ENCODE data around the gene ZBTB7B.
A peak's percentile ranks its signal among the peaks of the same experiment; 100 is the strongest.

ZBTB7B gene

GRCh38 chr1:155026588-155026987, 24.0 kb downstream of the ZBTB7B start:
- POLR2A ChIA-PET, result no interaction called here
- no peak overlapping the region for H3K4me3 ChIP-seq (ENCODE audit: control insufficient read depth in 1 of 7, extremely low read depth in 1 of 7, insufficient read depth in 4 of 7, low read depth in 2 of 7, low read length in 6 of 7)
- no peak overlapping the region for H3K27ac ChIP-seq (ENCODE audit: insufficient read depth in 1 of 2, low read depth in 1 of 2, low read length in 2 of 2, poor library complexity in 1 of 2, severe bottlenecking in 2 of 2)
- H3K4me1 ChIP-seq (ENCODE audit: control extremely low read depth in 1 of 4, control insufficient read depth in 4 of 4, insufficient read depth in 4 of 4, low read length in 3 of 4), result peaks cover 0 to 4% (median 0%) of the 10 kb centered on the region in 4 experiments
- CTCF ChIA-PET, result interaction anchor here (0.9 to 1.4 kb wide), 2 partner anchors 9 to 44 kb away, joined by 5 read pairs; no protein-coding TSS in a partner anchor
- H3K36me3 ChIP-seq (ENCODE audit: control insufficient read depth in 4 of 4, insufficient read depth in 4 of 4, low read length in 3 of 4), result no peaks in the 10 kb centered on the region
- WGBS (ENCODE audit: insufficient coverage), result 94% methylated on average over 6 of the region's 6 CpGs
- no peaks in the 10 kb centered on the region for H3K27me3 ChIP-seq (replicated peaks in 2 of 5; ENCODE audit: control insufficient read depth in 4 of 5, insufficient read depth in 5 of 5, low read length in 4 of 5)
- DNase-seq, result peak in 1 of 3 donors; percentile 21
- no peaks in the 10 kb centered on the region for H3K9me3 ChIP-seq (ENCODE audit: control extremely low read depth in 1 of 5, control insufficient read depth in 4 of 5, insufficient read depth in 2 of 5, low read depth in 1 of 5, low read length in 4 of 5)

GRCh38 chr1:155029513-155030242, 27.1 kb downstream of the ZBTB7B start:
- no peaks in the 10 kb centered on the region for H3K9me3 ChIP-seq (ENCODE audit: control extremely low read depth in 1 of 5, control insufficient read depth in 4 of 5, insufficient read depth in 2 of 5, low read depth in 1 of 5, low read length in 4 of 5)
- ChIA-PET POLR2A (no interaction called here), CTCF (interaction anchor here (1.2 to 4.7 kb wide), 4 partner anchors 9 to 15 kb away, joined by 3 to 29 read pairs (median 6); no protein-coding TSS in a partner anchor)
- DNase-seq, result no peak
- H3K4me3 ChIP-seq (ENCODE audit: control insufficient read depth in 1 of 7, extremely low read depth in 1 of 7, insufficient read depth in 4 of 7, low read depth in 2 of 7, low read length in 6 of 7), result no peak overlapping the region
- no peak overlapping the region for H3K27ac ChIP-seq (ENCODE audit: insufficient read depth in 1 of 2, low read depth in 1 of 2, low read length in 2 of 2, poor library complexity in 1 of 2, severe bottlenecking in 2 of 2)
- WGBS (ENCODE audit: insufficient coverage), result 94% methylated on average over 15 of the region's 16 CpGs
- no peaks in the 10 kb centered on the region for H3K36me3 ChIP-seq (ENCODE audit: control insufficient read depth in 4 of 4, insufficient read depth in 4 of 4, low read length in 3 of 4)
- H3K27me3 ChIP-seq (replicated peaks in 2 of 5; ENCODE audit: control insufficient read depth in 4 of 5, insufficient read depth in 5 of 5, low read length in 4 of 5), result no peaks in the 10 kb centered on the region
- peaks cover 0 to 1% (median 0%) of the 10 kb centered on the region in 4 experiments for H3K4me1 ChIP-seq (ENCODE audit: control extremely low read depth in 1 of 4, control insufficient read depth in 4 of 4, insufficient read depth in 4 of 4, low read length in 3 of 4)

DNA sequence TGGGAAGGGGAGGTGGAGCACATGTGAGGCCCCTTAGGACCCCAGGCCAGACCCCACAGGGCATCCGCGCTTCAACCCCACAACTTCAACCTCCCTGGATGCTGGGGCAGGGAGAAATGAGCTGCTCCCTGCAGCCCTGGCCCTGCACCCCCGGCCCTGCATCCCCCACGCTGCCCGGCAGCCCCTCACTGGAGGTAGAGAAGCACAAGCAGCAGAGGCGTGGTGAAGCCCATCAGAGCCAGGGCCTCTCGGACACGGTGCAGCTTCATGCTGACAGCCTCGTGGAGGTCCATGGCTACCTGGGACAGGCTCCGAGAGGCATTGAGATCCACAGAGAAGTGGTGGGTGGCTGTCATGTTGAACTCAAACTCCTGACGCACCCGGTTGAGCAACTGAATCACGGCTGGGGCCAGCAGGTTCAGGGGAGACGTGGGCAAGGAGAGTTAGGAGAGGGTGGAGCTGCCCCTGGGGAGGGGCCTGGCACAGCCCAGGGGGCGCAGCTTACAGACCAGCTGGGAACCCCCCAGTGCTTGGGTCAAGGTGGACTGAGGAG, 27.7 kb downstream of the ZBTB7B start:
- H3K36me3 ChIP-seq (ENCODE audit: control insufficient read depth in 4 of 4, insufficient read depth in 4 of 4, low read length in 3 of 4), result no peaks in the 10 kb centered on the region
- no peaks in the 10 kb centered on the region for H3K27me3 ChIP-seq (replicated peaks in 2 of 5; ENCODE audit: control insufficient read depth in 4 of 5, insufficient read depth in 5 of 5, low read length in 4 of 5)
- no peak overlapping the region for H3K4me3 ChIP-seq (ENCODE audit: control insufficient read depth in 1 of 7, extremely low read depth in 1 of 7, insufficient read depth in 4 of 7, low read depth in 2 of 7, low read length in 6 of 7)
- 96% methylated on average over 11 of the region's 15 CpGs for WGBS (ENCODE audit: insufficient coverage)
- H3K27ac ChIP-seq (ENCODE audit: insufficient read depth in 1 of 2, low read depth in 1 of 2, low read length in 2 of 2, poor library complexity in 1 of 2, severe bottlenecking in 2 of 2), result no peak overlapping the region
- ChIA-PET POLR2A (no interaction called here), CTCF (interaction anchor here (1.4 to 4.7 kb wide), 3 partner anchors 11 to 14 kb away, joined by 4 to 29 read pairs (median 9); no protein-coding TSS in a partner anchor)
- H3K4me1 ChIP-seq (ENCODE audit: control extremely low read depth in 1 of 4, control insufficient read depth in 4 of 4, insufficient read depth in 4 of 4, low read length in 3 of 4), result peaks cover 0 to 1% (median 0%) of the 10 kb centered on the region in 4 experiments
- DNase-seq, result no peak
- no peaks in the 10 kb centered on the region for H3K9me3 ChIP-seq (ENCODE audit: control extremely low read depth in 1 of 5, control insufficient read depth in 4 of 5, insufficient read depth in 2 of 5, low read depth in 1 of 5, low read length in 4 of 5)

DNA sequence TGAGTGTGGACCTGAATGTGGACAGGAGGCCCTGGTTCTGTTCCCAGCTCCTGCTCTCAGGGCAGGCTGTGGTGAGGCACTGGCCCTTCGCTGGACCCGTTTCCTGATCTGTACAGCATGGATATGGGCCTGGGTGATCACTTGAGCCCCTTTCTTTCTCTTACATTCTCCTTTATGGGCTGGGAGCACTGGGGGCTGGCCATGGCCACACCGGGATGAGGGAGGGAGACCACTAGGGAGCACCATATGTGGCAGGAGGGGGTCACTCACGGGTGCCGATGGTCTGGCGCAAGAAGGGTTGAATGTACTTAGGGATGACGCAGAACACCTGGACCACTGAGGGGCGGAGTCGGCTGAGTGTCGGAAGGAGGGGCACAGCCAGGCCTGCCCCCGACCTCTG, 28.3 kb downstream of the ZBTB7B start:
- POLR2A ChIA-PET, result no interaction called here
- no peak for DNase-seq
- no peak overlapping the region for H3K27ac ChIP-seq (ENCODE audit: insufficient read depth in 1 of 2, low read depth in 1 of 2, low read length in 2 of 2, poor library complexity in 1 of 2, severe bottlenecking in 2 of 2)
- 100% methylated on average over 9 of the region's 11 CpGs for WGBS (ENCODE audit: insufficient coverage)
- H3K36me3 ChIP-seq (ENCODE audit: control insufficient read depth in 4 of 4, insufficient read depth in 4 of 4, low read length in 3 of 4), result no peaks in the 10 kb centered on the region
- H3K9me3 ChIP-seq (ENCODE audit: control extremely low read depth in 1 of 5, control insufficient read depth in 4 of 5, insufficient read depth in 2 of 5, low read depth in 1 of 5, low read length in 4 of 5), result no peaks in the 10 kb centered on the region
- no peaks in the 10 kb centered on the region for H3K27me3 ChIP-seq (replicated peaks in 2 of 5; ENCODE audit: control insufficient read depth in 4 of 5, insufficient read depth in 5 of 5, low read length in 4 of 5)
- CTCF ChIA-PET, result interaction anchor here (1.4 to 4.7 kb wide), 3 partner anchors 10 to 14 kb away, joined by 4 to 29 read pairs (median 9); no protein-coding TSS in a partner anchor
- H3K4me3 ChIP-seq (ENCODE audit: control insufficient read depth in 1 of 7, extremely low read depth in 1 of 7, insufficient read depth in 4 of 7, low read depth in 2 of 7, low read length in 6 of 7), result no peak overlapping the region
- H3K4me1 ChIP-seq (ENCODE audit: control extremely low read depth in 1 of 4, control insufficient read depth in 4 of 4, insufficient read depth in 4 of 4, low read length in 3 of 4), result peaks cover 0 to 1% (median 0%) of the 10 kb centered on the region in 4 experiments

- no peaks in the 10 kb centered on the region for H3K27me3 ChIP-seq (replicated peaks in 2 of 5; ENCODE audit: control insufficient read depth in 4 of 5, insufficient read depth in 5 of 5, low read length in 4 of 5)
- POLR2A ChIA-PET, result no interaction called here
- no peak overlapping the region for H3K27ac ChIP-seq (ENCODE audit: insufficient read depth in 1 of 2, low read depth in 1 of 2, low read length in 2 of 2, poor library complexity in 1 of 2, severe bottlenecking in 2 of 2)
- CTCF ChIA-PET, result interaction anchor here (1.0 to 4.6 kb wide), 6 partner anchors 10 to 33 kb away, joined by 3 to 20 read pairs (median 5); partner anchors contain the start of gene ADAM15
- 99% methylated on average over 10 of the region's 12 CpGs for WGBS (ENCODE audit: insufficient coverage)
- no peak overlapping the region for H3K4me3 ChIP-seq (ENCODE audit: control insufficient read depth in 1 of 7, extremely low read depth in 1 of 7, insufficient read depth in 4 of 7, low read depth in 2 of 7, low read length in 6 of 7)
- H3K36me3 ChIP-seq (ENCODE audit: control insufficient read depth in 4 of 4, insufficient read depth in 4 of 4, low read length in 3 of 4), result no peaks in the 10 kb centered on the region
- no peaks in the 10 kb centered on the region for H3K9me3 ChIP-seq (ENCODE audit: control extremely low read depth in 1 of 5, control insufficient read depth in 4 of 5, insufficient read depth in 2 of 5, low read depth in 1 of 5, low read length in 4 of 5)
- no peak for DNase-seq
- H3K4me1 ChIP-seq (ENCODE audit: control extremely low read depth in 1 of 4, control insufficient read depth in 4 of 4, insufficient read depth in 4 of 4, low read length in 3 of 4), result peaks cover 0 to 14% (median 2%) of the 10 kb centered on the region in 4 experiments
Observed at GRCh38 chr1:155032886-155033285, 30.3 kb downstream of the ZBTB7B start.

GRCh38 chr1:155033524-155033923, 30.9 kb downstream of the ZBTB7B start, which contains the start of the genes DCST1 and DCST2:
TSS of gene DCST1 (plus strand) at chr1:155033824. CDS start at chr1:155034037, 213 bp downstream.
TSS of gene DCST2 (minus strand) at chr1:155033781. CDS start at chr1:155033701, 80 bp downstream.
- Histone ChIP-seq H3K4me1 (ENCODE audit: control extremely low read depth in 1 of 4, control insufficient read depth in 4 of 4, insufficient read depth in 4 of 4, low read length in 3 of 4) (peaks cover 0 to 21% (median 4%) of the 10 kb centered on the region in 4 experiments), H3K27me3 (replicated peaks in 2 of 5; ENCODE audit: control insufficient read depth in 4 of 5, insufficient read depth in 5 of 5, low read length in 4 of 5) (no peaks in the 10 kb centered on the region), H3K27ac (ENCODE audit: insufficient read depth in 1 of 2, low read depth in 1 of 2, low read length in 2 of 2, poor library complexity in 1 of 2, severe bottlenecking in 2 of 2) (no peak within 1 kb of the TSS), H3K4me3 (ENCODE audit: control insufficient read depth in 1 of 7, extremely low read depth in 1 of 7, insufficient read depth in 4 of 7, low read depth in 2 of 7, low read length in 6 of 7) (no peak within 1 kb of the TSS), H3K9me3 (ENCODE audit: control extremely low read depth in 1 of 5, control insufficient read depth in 4 of 5, insufficient read depth in 2 of 5, low read depth in 1 of 5, low read length in 4 of 5) (no peaks in the 10 kb centered on the region), H3K36me3 (ENCODE audit: control insufficient read depth in 4 of 4, insufficient read depth in 4 of 4, low read length in 3 of 4) (no peaks in the 10 kb centered on the region)
- no peak for DNase-seq
- 98% methylated on average over 9 of the region's 9 CpGs for WGBS (ENCODE audit: insufficient coverage)
- ChIA-PET CTCF (interaction anchor here (0.6 to 4.6 kb wide), 7 partner anchors 9 to 330 kb away, joined by 3 to 20 read pairs (median 5); partner anchors contain the start of gene ADAM15), POLR2A (no interaction called here)

All from common myeloid progenitor, CD34-positive (primary cell).